T-helper 17 cell (primary cell): Measurements from ENCODE around the gene SFXN5. TPM values are rescaled to one million over a fixed set of nuclear protein-coding genes. Genes with fewer than 3 reads are reported as not detected.

Experiments used
- ATAC-seq: fragments of 150-1000 bp; cut with Tn5 transposase; 2 replicates; pipeline ENCODE4 v1.10.0; 2021; ENCODE audit warnings: mild to moderate bottlenecking, moderate library complexity
- DNase-seq, 3 donors: peaks; one replicate each; pipeline versions ENCODE4 v3.0.0 to v3.0.0-alpha.2; 2020 to 2021
- H3K9me3 ChIP-seq: one replicate; pipeline ENCODE4 v1.7.0; 2013; ENCODE audit warnings: low read length, mild to moderate bottlenecking; ENCODE audit not compliant: control insufficient read depth, poor library complexity, severe bottlenecking
- H3K27ac Mint-ChIP-seq: one replicate; pipeline ENCODE4 v1.8.0; 2022; ENCODE audit warnings: mild to moderate bottlenecking, moderate library complexity, mixed read lengths
- H3K27me3 Mint-ChIP-seq: one replicate; pipeline ENCODE4 v1.8.0; 2022; ENCODE audit warnings: mixed read lengths
- H3K36me3 Mint-ChIP-seq: one replicate; pipeline ENCODE4 v1.8.0; 2022; ENCODE audit warnings: low read depth, mixed read lengths
- H3K4me1 Mint-ChIP-seq: one replicate; pipeline ENCODE4 v1.8.0; 2022; ENCODE audit warnings: mild to moderate bottlenecking, mixed read lengths
- H3K4me3 Mint-ChIP-seq: one replicate; pipeline ENCODE4 v1.8.0; 2022; ENCODE audit warnings: mild to moderate bottlenecking, moderate library complexity, mixed read lengths
- total RNA-seq, 4 donors: library from RNA in 2 of 4; stranded (reverse) in 2 of 4; gene quantifications; one replicate each; pipeline ENCODE4 v1.2.3 and lab custom pipeline; 2022 to 2026

The SFXN5 gene
- total RNA-seq, 2 donors from 2014 or later, result 7.0 to 10.0 TPM

DNA sequence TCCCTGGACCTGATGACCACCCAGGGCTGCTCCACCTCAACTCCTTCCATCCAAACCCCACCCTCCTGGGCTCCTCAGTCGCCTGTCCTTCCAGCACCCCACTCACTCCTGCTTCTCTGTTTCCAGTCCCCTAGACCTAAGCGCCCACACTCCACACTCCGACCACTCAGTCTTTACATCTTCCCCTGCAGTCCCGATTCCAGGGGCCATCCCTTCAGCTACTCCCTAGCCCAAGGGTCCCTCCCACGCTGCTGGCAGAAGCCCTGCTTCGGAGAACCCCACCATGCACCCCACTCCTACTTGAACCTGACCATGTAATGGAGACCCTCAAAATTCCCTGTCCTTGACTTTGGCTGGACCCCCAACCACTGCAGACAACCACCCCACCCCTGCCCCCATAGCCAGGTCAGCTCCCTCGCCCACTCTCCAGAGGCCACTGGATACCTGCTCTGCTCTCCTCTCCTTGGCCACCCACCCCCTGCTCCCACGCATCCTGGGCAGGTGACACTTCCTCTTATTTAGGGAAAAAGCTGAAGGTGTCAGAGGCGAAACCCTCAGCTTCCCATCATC is 126.0 kb downstream of the SFXN5 start:
- Mint-ChIP-seq H3K36me3 (no peaks in the 10 kb centered on the region), H3K27me3 (peaks cover 5% of the 10 kb centered on the region), H3K4me1 (peaks cover 10% of the 10 kb centered on the region), H3K4me3 (no peak overlapping the region), H3K27ac (no peak overlapping the region)
- no peak for ATAC-seq
- no peaks in the 10 kb centered on the region for H3K9me3 ChIP-seq
- no peak for DNase-seq

DNA sequence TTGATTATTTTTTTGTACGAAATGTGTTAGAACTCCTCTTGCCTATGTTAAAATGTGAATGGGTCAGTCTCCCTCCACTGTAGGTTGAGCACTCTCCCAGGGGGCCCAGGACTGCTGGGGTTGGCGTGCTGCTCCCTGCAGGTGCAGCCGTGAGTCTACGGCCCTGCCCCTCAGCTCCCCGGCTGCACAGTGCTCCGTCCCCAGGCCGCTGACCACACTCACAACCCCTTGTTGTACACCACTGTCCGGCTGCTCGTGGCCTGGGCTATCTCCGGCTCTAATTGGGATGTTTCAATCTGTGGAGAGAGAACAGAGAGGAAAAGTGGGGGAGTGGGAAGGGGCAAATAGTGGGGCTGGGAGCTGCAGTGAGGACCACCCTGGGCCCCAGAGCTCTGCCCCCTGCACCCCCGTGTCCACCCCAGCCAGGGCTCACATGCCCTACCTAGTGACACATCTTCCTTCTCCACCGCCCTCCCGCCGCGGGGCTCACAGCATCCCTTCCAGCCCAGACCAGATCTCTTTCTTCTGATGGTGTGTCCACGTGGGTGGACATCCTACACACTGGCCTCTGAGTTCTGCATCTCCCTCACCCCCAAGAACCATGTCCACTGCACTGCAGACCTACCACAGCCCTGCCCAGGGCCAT is 126.6 kb downstream of the SFXN5 start:
- H3K4me1 Mint-ChIP-seq, result peaks cover 10% of the 10 kb centered on the region
- no peaks in the 10 kb centered on the region for H3K9me3 ChIP-seq
- no peaks in the 10 kb centered on the region for H3K36me3 Mint-ChIP-seq
- H3K4me3 Mint-ChIP-seq, result no peak overlapping the region
- no peak for ATAC-seq
- peaks cover 5% of the 10 kb centered on the region for H3K27me3 Mint-ChIP-seq
- no peak overlapping the region for H3K27ac Mint-ChIP-seq
- no peak for DNase-seq

DNA sequence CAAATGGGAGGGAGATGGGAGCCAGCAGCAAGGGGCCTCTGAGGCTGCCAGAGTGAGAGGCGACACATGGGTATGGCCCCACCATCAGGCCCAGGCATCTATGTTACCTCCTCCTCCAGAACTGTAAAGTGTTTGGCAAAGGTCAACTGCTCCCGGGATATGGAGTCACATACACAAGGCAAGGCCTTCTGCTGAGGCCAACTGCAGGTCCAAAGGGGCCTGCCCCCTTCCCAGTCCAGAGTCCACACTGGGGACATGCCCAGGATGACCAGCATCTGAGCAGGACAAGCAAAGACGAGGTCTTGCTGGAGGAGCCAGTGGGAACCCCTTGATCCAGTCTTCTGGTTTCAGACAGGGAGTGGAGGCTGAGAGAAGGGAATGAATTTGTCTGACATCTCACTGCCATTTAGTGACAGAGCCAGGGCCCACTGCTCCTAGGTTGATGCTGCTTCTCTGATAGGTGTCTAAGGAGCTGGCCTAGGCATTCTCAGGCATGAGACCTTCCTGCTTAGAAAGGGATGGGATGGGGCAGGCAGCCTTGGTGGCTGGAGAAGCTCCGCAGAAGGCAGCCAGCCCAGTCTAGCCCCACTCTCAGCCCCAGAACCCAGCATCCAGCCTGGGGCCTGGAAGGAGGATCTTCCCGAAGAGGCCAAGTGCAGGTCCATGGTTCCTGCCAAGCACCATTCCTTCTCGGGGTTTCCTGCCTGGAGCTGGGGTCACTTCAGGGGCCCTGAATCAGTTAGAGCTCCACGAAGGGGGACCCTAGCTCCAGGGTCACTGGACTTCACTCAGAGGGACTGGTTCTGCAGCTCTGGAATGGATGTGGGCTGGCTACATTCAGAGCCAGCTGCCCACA is 127.7 kb downstream of the SFXN5 start:
- DNase-seq, result no peak
- Mint-ChIP-seq H3K27ac (no peak overlapping the region), H3K4me3 (no peak overlapping the region), H3K4me1 (peaks cover 6% of the 10 kb centered on the region), H3K36me3 (no peaks in the 10 kb centered on the region), H3K27me3 (peaks cover 10% of the 10 kb centered on the region)
- ATAC-seq, result no peak
- no peaks in the 10 kb centered on the region for H3K9me3 ChIP-seq

DNA sequence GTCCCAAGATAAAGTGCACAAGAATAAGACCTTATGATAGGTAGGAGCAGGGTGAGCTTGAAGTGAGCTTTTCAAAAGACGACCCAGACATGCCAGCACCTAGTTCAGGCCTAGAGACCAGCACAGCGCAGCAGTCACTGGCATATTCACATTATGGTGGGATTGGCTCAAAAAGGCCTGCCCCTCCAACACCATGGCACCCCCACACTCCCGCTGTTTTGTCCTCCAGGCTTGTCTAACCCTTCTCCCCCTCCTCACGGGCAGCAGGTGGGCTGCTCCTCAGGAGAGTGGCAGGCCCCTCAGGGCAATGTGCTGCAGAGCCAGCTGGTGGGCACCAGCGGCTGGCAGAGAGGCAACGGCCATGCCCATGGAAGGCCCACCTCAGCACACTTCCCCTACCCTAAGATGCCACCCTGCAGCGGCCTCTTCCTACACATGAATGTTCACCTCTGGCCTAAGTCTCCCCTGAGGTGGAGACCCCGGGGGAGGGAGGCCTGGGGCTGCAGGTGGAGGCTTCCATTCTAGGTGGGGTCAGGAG is 128.6 kb downstream of the SFXN5 start:
- no peak for DNase-seq
- no peak for ATAC-seq
- no peaks in the 10 kb centered on the region for H3K9me3 ChIP-seq
- no peak overlapping the region for H3K27ac Mint-ChIP-seq
- H3K4me3 Mint-ChIP-seq, result no peak overlapping the region
- H3K27me3 Mint-ChIP-seq, result peaks cover 13% of the 10 kb centered on the region
- peaks cover 1% of the 10 kb centered on the region for H3K36me3 Mint-ChIP-seq
- peaks cover 6% of the 10 kb centered on the region for H3K4me1 Mint-ChIP-seq

DNA sequence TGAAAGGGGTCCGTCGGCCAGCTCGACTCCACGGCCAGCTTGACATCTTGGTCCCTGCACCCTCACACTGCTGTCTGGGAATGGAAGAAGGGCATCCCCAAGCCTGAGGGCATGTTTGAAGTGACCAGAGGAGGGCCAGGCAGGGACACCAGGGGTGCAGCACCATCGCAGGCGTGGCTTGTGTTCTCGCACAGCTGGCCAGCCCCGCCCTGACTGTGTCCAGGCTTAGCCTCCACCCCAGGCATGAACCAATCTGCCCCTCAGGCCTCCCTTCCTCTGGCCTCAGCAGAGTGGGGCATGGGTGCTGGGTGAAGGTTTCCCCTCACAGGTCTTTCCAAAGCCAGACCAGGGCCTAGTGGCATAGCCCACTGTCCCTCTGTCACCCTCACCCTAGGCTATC is 129.2 kb downstream of the SFXN5 start:
- Mint-ChIP-seq H3K27me3 (peaks cover 18% of the 10 kb centered on the region), H3K4me3 (no peak overlapping the region), H3K36me3 (peaks cover 3% of the 10 kb centered on the region), H3K4me1 (peaks cover 8% of the 10 kb centered on the region), H3K27ac (no peak overlapping the region)
- DNase-seq (no peak), ATAC-seq (no peak)
- no peaks in the 10 kb centered on the region for H3K9me3 ChIP-seq

DNA sequence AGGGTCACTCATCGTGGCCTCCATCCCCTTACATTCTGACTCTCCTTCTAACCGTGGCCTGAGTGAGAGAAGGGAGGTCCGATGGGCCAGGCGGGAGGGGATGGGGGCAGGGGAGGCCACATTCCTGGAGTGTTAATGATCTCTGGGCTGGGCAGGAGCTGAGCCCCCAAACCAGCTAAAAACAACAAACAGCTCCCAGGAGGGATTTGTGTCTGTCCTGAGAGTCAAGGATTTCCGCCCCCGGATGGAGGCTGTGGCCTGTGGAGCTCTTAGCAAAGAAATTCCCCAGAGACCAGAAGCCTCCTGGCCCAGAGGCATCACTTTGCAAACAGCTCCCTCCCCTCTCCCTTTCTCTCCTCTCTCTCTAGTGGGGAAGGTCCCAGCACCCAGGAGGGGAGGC is 130.7 kb downstream of the SFXN5 start:
- no peak for ATAC-seq
- DNase-seq, result no peak
- Mint-ChIP-seq H3K27ac (no peak overlapping the region), H3K36me3 (peaks cover 3% of the 10 kb centered on the region), H3K27me3 (peaks cover 17% of the 10 kb centered on the region), H3K4me3 (no peak overlapping the region), H3K4me1 (peaks cover 7% of the 10 kb centered on the region)
- H3K9me3 ChIP-seq, result no peaks in the 10 kb centered on the region

DNA sequence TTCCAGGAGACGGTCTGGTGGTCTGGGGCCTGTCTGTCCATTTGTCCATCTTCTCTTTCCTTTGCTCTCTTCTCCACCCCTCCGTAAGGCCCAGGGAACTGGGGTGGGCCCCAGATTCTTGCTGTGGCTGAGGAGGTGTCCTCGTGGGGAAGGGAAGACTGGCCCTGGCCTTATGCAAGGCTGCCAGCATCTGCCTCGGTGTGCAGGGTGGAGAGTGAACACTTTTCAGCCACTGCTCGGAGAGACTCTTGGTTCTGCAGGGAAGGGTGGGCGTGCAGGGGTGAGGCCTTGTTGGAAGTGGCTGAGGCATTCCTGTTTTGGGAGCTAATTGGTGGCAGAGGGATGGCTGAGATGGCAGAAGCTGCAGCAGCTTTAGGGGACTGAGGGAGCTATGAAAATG is 131.2 kb downstream of the SFXN5 start:
- H3K27ac Mint-ChIP-seq, result no peak overlapping the region
- ATAC-seq (no peak), DNase-seq (no peak)
- H3K27me3 Mint-ChIP-seq, result peaks cover 21% of the 10 kb centered on the region
- no peak overlapping the region for H3K4me3 Mint-ChIP-seq
- H3K9me3 ChIP-seq, result no peaks in the 10 kb centered on the region
- peaks cover 8% of the 10 kb centered on the region for H3K4me1 Mint-ChIP-seq
- peaks cover 4% of the 10 kb centered on the region for H3K36me3 Mint-ChIP-seq

DNA sequence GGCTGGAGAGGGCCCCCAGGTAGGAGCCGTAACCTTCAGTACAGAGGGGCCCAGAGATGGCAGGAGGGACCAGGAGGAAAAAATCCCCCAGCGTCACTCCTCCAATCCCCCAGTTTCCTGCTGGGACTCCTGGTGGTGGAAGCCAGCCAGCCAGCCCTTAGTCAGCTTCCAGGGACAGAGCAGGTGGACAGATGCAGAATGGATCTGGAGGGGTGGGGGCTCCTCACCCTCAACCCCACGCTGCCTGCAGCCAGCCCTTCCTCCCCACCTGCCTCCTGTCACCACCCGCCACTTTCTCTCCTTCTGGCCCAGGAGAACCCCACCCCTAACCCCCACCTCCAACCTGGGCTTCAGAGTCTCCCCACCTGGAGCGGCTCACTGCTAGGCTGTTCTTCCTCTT is 133.1 kb downstream of the SFXN5 start:
- Mint-ChIP-seq H3K4me3 (no peak overlapping the region), H3K4me1 (peaks cover 9% of the 10 kb centered on the region), H3K27ac (no peak overlapping the region), H3K27me3 (peaks cover 38% of the 10 kb centered on the region), H3K36me3 (peaks cover 9% of the 10 kb centered on the region)
- DNase-seq (no peak), ATAC-seq (no peak)
- H3K9me3 ChIP-seq, result no peaks in the 10 kb centered on the region

DNA sequence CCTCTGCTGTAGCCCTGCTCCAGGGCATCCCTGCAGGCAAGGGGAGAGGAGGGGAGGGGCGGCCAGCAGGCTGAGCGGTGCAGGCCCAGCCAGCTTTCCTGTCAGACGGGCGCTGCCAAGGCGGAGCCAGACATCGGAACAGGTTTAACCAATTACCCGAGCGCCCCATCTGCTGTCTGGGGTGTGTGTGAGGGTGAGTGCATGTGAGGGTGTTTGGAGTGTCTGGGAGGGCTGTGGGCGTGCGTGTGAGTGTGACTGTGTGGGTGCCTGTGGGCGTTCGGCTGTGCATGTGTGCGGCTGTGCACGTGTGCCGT is 134.2 kb downstream of the SFXN5 start:
- ATAC-seq, result no peak
- H3K4me3 Mint-ChIP-seq, result no peak overlapping the region

DNA sequence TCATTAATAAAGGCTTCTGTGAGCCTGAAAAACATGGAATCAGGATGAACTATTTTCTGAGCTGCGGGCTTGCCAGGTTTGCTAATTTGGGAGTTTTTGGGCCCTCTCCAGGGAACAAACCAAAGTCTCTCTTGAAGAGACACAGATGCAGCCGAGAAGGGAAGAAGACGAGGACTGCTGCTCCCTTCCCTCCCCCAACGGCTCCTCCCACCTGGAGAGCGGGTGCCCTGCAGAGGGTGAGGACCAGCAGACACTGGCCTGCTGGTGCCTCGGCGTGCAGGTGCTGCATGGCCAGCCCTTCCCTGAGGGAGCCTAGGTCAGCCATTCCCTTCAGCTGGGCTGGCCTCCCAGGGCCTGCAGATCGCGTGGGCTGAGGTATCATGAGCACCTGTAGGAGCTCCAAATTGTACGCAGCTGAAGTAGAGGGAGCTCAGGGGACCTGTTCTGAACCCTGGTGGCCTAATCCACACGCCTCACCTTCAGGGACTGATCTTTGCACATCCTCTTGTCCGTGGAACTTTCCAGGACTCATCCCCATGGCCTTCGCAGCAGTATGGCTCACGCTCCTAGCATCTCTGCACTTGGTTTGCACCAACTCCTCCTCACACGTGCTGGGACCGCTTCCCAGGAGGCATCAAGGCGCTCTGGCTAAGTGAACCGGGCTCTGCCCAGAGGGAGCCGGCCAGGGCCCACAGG is 134.7 kb downstream of the SFXN5 start:
- Mint-ChIP-seq H3K27me3 (peaks cover 47% of the 10 kb centered on the region), H3K4me3 (no peak overlapping the region), H3K27ac (no peak overlapping the region), H3K36me3 (peaks cover 9% of the 10 kb centered on the region), H3K4me1 (peaks cover 9% of the 10 kb centered on the region)
- no peak for DNase-seq
- no peak for ATAC-seq
- no peaks in the 10 kb centered on the region for H3K9me3 ChIP-seq

More for the DNA sequence above, 134.2 kb downstream of the SFXN5 start:
- H3K9me3 ChIP-seq, result no peaks in the 10 kb centered on the region
- Mint-ChIP-seq H3K4me1 (peaks cover 9% of the 10 kb centered on the region), H3K36me3 (peaks cover 9% of the 10 kb centered on the region), H3K27me3 (peaks cover 46% of the 10 kb centered on the region), H3K27ac (no peak overlapping the region)
- no peak for DNase-seq

DNA sequence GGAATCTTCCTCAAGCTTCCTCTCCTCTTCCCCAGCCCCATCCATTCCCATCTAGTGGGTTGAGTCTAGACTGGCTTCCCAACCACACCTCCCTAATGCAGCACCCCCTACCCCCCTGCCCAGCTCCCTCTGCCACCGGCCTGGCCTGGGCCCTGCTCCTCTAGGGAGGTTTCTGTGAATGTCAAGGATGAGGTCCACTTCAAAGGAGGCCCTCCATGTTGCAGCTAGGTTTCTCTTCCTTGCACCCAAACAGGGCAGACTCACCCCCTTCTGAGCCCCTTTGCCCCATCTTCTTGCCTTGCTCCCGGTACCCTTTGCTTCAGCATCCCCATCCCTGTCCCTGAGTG is 135.9 kb downstream of the SFXN5 start:
- Mint-ChIP-seq H3K27ac (peak overlapping the region; percentile 83), H3K36me3 (peaks cover 9% of the 10 kb centered on the region), H3K4me1 (peaks cover 9% of the 10 kb centered on the region), H3K27me3 (peaks cover 47% of the 10 kb centered on the region), H3K4me3 (no peak overlapping the region)
- DNase-seq, result no peak
- ATAC-seq, result no peak
- H3K9me3 ChIP-seq, result no peaks in the 10 kb centered on the region

DNA sequence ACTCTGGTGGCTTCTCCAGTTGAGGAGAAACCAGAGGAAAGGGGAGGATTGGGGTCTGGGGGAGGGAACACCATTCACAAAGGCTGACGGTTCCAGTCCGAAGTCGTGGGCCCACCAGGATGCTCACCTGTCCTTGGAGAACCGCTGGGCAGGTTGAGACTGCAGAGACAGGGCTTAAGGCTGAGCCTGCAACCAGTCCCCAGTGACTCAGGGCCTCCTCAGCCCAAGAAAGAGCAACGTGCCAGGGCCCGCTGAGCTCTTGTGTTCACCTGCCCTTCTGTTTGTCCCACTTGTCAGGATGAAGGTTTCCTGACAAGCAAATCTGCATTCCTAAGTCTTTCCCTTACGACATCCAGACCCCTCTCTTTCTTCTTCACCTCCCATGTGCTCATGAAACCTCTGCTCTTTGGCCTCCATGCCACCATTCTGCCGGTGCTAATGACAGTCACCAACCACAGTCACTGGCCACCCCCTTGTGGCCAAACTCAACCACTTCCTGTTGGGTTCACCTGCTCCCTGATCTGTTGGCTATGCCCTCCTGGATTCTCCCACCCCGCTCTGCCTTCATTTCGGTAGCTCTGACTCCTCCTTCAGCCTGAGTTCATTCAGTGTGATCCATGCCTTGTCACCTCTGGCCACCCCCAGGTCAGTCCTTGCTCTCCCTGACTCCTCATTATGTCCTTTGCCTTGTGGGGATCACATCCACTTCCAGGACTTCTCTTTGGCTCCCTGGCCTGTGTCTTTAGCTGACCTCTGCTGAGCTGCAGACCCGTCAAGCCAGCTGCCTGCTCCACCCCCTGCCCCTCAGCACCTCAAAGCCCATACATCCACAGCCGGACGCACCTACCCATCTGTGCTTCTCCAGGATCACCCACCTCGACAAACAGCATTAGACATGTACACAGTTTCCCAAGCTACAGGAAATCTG is 136.6 kb downstream of the SFXN5 start:
- H3K36me3 Mint-ChIP-seq, result peaks cover 9% of the 10 kb centered on the region
- H3K9me3 ChIP-seq, result no peaks in the 10 kb centered on the region
- DNase-seq (no peak), ATAC-seq (no peak)
- peaks cover 9% of the 10 kb centered on the region for H3K4me1 Mint-ChIP-seq
- no peak overlapping the region for H3K4me3 Mint-ChIP-seq
- peak overlapping the region; percentile 83 for H3K27ac Mint-ChIP-seq
- peaks cover 47% of the 10 kb centered on the region for H3K27me3 Mint-ChIP-seq
